ENCODE data around the gene CDK5RAP2. TPM values are rescaled to one million over a fixed set of nuclear protein-coding genes. Genes with fewer than 3 reads are reported as not detected.
"Not testable (repeated sequence)": the region's sequence is repeated elsewhere in the genome, so short reads cannot be mapped to it uniquely, and the experiment has no call there.

Gene CDK5RAP2
- total RNA-seq, 1 donor from 2014 or later = 44.8 TPM

DNA sequence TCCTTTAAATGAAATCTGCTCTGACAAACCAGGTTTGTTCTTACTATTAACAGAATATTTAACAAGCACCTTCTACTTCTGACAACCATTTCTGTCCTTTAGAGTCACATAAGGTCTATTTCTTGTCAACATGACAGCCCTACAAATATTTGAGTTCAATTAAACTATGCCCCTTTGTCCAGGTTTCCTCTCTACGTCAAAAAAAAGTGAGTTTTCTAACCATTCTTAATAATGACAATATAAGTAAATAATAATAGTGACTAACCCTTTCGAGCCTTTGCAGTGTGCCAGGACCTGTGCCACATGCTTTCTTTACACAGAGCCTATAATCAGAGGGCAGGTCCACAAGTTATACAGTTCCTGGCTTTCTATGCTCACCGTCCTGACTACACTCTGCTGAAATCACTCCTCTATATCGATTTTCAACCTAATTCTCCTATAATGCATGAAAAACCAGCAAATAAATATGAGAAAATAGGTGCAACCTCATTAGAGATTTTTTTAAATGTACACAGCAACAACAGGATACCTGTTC, 115.0 kb downstream of the CDK5RAP2 start:
- no peak for DNase-seq

DNA sequence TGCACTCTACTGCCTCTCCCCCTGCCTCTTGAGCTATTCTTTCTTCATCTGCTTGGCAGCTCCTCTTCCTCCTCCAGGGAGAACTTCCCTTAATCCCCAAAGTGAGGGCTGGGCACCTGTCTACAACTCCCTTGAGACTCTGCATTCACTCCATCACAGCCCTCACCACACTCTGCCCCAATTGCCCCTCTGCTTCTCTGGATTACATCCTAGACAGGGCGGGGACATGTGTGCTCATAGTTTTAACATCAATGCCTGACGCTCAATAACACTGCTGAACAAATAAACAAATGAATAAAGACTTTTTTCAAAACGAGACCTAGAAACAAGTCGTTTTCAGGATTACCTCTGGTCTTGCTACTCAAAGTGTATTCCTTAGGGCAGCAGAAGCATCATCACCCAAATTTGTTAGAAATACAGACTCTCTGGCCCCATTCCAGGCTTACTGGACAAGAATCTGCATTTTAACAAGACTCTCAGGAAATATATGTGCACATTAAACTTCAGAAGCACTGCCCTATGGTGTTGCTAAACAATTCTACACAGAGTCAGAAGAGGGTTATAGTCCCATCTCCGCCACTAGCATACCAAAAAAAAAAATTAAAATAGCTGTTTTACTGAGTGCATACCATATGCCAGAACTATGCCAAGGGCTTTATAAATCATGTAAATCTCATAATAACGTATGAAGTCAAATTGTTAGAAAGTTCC, 115.6 kb downstream of the CDK5RAP2 start:
- no peak for DNase-seq

- DNase-seq = no peak
Observed at GRCh38 chr9:120463765-120464164, 116.2 kb downstream of the CDK5RAP2 start.

- DNase-seq = not testable (repeated sequence)
Observed at GRCh38 chr9:120461677-120462076, 118.3 kb downstream of the CDK5RAP2 start.

DNA sequence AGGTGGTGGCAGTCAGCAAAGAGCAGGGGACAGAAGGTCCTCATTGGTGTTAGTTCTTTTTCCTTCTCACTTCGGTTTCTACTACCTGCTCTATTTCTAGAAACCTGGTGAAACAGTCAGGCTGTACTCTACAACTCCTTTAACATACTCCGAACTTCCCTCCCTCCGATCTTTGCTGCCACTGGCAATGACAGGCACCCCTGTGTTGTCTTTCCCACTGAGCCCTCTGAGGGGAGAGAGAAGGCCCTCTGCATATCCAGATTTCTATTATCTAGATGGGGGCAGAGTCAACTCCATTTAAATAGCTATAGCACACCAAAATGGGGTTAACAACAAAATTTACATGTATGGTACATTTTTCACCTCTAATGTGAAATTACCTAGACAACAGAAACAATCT, 123.7 kb downstream of the CDK5RAP2 start:
- no peak for DNase-seq

- DNase-seq = no peak
Observed at GRCh38 chr9:120454467-120454866, 125.5 kb downstream of the CDK5RAP2 start.

- no peak for DNase-seq
Observed at GRCh38 chr9:120453792-120454191, 126.2 kb downstream of the CDK5RAP2 start.

DNA sequence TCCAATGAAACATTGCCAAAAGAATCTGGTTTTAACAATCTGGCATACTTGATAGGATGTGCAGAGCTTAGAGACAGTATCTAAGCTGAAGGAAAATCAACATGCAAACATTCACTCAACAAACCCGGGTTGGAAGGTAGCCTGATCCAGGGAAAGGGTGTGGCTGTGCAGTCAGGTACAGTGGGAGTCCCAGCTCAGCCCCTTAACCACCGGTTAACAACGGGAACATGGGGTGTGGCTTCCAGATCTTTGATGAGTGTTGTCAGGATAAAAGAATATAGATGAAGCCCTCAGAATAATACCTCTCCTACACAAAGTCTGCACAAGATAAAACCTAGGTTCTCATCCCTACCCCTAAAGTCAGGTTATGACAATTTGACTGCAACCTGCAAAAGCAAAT, 127.3 kb downstream of the CDK5RAP2 start:
- no peak for DNase-seq

- DNase-seq = no peak
Observed at GRCh38 chr9:120450916-120451315, 129.1 kb downstream of the CDK5RAP2 start.

DNA sequence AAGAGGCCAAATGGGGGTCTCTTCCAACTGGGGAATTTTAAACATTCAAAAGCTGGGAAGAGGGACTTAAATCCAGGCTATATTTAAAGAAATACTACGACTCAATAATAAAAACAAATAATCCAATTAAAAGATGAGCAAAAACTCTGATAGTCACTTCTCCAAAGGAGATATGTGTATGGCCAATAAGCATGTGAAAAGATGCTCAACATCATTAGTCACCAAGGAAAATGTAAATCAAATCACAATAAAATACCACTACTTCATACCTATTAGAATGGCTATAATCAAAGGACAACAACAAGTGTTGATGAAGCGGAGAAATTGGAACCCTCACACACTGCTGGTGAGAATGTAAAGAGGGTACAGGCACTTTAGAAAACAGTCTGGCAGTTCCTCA, 130.4 kb downstream of the CDK5RAP2 start:
- no peak for DNase-seq

DNA sequence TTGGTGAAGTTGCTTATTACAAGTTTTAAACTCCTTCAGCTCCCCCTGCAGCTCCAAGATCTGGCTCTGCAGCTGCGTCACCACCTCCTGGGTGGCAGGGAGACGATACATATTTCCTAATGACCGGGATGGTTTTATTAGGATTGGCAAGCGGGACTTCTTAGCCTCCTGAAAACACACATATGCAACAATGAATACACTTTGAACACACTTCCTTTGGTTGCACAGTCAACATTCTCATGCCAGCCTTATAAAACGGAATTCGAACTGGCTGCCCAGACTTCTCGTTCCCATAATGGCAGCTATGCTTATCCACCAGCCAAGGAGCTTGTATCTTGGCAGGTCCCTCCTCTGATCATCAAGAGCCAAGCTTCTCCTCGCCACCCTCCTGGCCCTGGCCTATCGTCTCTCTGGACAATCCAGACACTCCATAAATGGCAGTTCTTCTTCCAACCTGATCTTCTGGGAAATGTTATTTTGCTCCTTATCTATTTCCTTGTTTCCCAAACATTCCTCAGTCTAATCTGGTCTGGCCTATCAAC, 131.9 kb downstream of the CDK5RAP2 start:
- DNase-seq = no peak

GRCh38 chr9:120446671-120447070, 133.3 kb downstream of the CDK5RAP2 start:
- no peak for DNase-seq

GRCh38 chr9:120443976-120444375, 136.0 kb downstream of the CDK5RAP2 start:
- no peak for DNase-seq

- no peak for DNase-seq
Observed at GRCh38 chr9:120443489-120443888, 136.5 kb downstream of the CDK5RAP2 start.

- no peak for DNase-seq
Observed at GRCh38 chr9:120442308-120442995, 137.5 kb downstream of the CDK5RAP2 start.

- DNase-seq = no peak
Observed at GRCh38 chr9:120441426-120442307, 138.3 kb downstream of the CDK5RAP2 start.

- DNase-seq = no peak
Observed at GRCh38 chr9:120440791-120441190, 139.2 kb downstream of the CDK5RAP2 start.

DNA sequence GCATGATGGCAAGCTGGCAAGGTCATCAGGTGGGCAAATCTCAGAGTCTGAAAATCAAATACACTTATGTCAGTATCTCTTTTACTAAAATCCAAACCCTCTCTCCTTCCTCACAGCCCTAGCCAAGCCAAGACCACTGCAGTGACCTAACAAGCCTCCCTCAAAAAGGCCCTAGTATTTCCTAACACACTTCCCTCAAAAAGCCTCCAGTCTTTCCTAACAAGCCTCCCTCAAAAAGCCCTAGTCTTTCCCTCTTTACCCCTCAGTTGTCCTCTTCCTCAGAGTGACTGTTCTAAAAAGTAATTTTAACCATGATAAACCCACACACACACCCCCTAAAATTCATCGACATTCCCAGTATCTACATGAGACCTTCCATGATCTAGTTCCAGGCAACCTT, 140.0 kb downstream of the CDK5RAP2 start:
- no peak for DNase-seq

DNA sequence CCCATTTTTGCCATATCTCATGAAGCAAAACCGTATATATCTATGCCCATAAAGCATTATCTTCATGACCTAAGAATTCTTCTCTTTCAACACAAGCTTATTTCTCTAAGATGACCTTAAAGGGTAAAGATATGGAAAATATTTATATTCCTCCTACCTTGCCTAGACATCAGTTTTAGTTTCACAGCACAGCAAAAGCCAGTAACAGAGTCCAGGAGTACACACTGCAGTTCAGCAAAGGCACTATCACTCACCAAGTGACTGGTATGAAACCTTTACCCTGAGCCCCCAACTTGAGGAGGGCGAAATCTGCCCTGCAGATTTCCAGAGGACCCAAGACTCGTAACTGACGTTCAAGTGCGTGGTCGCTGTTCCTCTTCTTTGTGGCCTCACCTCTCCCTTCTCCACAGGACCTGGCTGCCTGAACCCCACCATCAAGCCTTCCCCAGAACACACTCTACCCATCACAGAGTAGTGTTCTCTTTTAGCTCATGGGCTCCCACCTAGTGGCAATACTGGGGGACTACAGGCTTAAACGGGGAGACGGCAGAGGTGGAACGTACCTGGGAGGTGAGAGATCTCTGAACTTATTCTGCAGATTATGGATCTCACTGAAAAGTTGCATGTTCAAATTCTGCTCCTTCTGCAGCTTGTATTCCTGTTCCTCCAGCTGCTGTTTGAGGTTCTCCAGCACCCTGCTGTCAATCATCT, 141.0 kb downstream of the CDK5RAP2 start:
- no peak for DNase-seq

GRCh38 chr9:120438111-120438510, 141.9 kb downstream of the CDK5RAP2 start:
- no peak for DNase-seq

DNA sequence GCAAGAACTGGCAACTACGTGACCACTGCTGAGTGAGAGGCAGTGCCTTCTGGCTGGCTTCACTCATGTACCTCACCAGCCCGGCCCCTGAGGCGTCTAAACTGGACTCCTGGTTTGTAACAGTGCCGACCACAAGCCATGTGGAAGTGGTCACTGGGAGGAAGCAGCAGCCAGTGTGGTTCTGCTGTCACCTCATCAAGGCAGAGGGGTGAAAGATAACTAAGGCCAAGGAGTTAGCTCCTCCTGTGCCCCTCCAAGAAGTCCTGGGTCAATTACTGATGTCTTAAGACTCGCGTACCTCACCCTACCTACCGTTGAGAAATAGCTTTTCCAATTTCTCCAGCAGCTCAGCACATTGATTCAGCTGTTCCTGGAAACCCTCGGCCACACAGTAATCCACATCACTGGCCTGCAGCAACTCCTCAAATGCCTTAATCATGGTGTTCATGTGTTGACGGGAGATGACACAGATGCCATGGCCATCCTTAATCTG, 142.9 kb downstream of the CDK5RAP2 start:
- no peak for DNase-seq

DNA sequence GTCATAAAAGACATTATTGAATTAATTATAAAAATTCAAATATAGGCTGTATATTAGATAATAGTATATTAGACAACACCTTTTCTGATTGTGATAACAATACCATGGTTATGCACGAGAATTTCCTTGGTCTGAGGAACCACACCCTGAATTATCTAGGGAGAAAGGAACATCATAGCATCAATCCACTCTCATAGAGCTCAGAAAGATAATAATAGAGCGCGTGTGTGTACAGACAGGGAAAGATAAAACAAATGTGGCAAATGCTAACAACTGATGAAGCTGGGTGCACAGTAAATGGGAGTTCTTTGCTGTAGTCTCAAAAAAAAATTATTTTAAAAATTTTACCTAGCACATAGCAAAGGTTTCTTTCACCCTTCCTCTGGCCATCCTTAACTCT, 143.5 kb downstream of the CDK5RAP2 start:
- no peak for DNase-seq

Data from skin of body (tissue), 2 donors.